Measurements from ENCODE around the gene SLC36A4.
A peak's percentile ranks its signal among the peaks of the same experiment; 100 is the strongest.
"Not testable (repeated sequence)": the region's sequence is repeated elsewhere in the genome, so short reads cannot be mapped to it uniquely, and the experiment has no call there.

SLC36A4 gene

GRCh38 chr11:93197380-93198214 is at the start of gene SLC36A4:
TSS of gene SLC36A4 (minus strand) at chr11:93197991. CDS start at chr11:93197832, 159 bp downstream.
- peak; percentile 86 to 88 for DNase-seq (ENCODE audit: low read depth in 2 of 2)

GRCh38 chr11:93246790-93247189 is 49.0 kb upstream of the SLC36A4 start:
- DNase-seq (ENCODE audit: low read depth in 2 of 2): not testable (repeated sequence)

- DNase-seq (ENCODE audit: low read depth in 2 of 2): no peak
Measured at GRCh38 chr11:93244018-93244417, 46.2 kb upstream of the SLC36A4 start.

- DNase-seq (ENCODE audit: low read depth in 2 of 2): no peak
Measured at GRCh38 chr11:93239966-93240365, 42.2 kb upstream of the SLC36A4 start.

- no peak for DNase-seq (ENCODE audit: low read depth in 2 of 2)
Measured at GRCh38 chr11:93238956-93239355, 41.2 kb upstream of the SLC36A4 start.

GRCh38 chr11:93236741-93237675 is 39.2 kb upstream of the SLC36A4 start:
- DNase-seq (ENCODE audit: low read depth in 2 of 2): peak in 1 of 2 experiments; percentile 7

- peak; percentile 40 to 42 for DNase-seq (ENCODE audit: low read depth in 2 of 2)
Measured at GRCh38 chr11:93234602-93235207, 36.9 kb upstream of the SLC36A4 start.

- no peak for DNase-seq (ENCODE audit: low read depth in 2 of 2)
Measured at GRCh38 chr11:93229876-93230275, 32.1 kb upstream of the SLC36A4 start.

- DNase-seq (ENCODE audit: low read depth in 2 of 2): no peak
Measured at GRCh38 chr11:93225662-93226061, 27.9 kb upstream of the SLC36A4 start.

- no peak for DNase-seq (ENCODE audit: low read depth in 2 of 2)
Measured at GRCh38 chr11:93221539-93221938, 23.7 kb upstream of the SLC36A4 start.

GRCh38 chr11:93220078-93220477 is 22.3 kb upstream of the SLC36A4 start:
- DNase-seq (ENCODE audit: low read depth in 2 of 2): no peak

- no peak for DNase-seq (ENCODE audit: low read depth in 2 of 2)
Measured at GRCh38 chr11:93219440-93219839, 21.6 kb upstream of the SLC36A4 start.

- DNase-seq (ENCODE audit: low read depth in 2 of 2): no peak
Measured at GRCh38 chr11:93216511-93217101, 18.8 kb upstream of the SLC36A4 start.

- no peak for DNase-seq (ENCODE audit: low read depth in 2 of 2)
Measured at GRCh38 chr11:93213622-93214021, 15.8 kb upstream of the SLC36A4 start.

GRCh38 chr11:93212094-93212493 is 14.3 kb upstream of the SLC36A4 start:
- no peak for DNase-seq (ENCODE audit: low read depth in 2 of 2)

- DNase-seq (ENCODE audit: low read depth in 2 of 2): no peak
Measured at GRCh38 chr11:93209466-93209865, 11.7 kb upstream of the SLC36A4 start.

GRCh38 chr11:93208663-93209270 is 11.0 kb upstream of the SLC36A4 start:
- DNase-seq (ENCODE audit: low read depth in 2 of 2): no peak

- no peak for DNase-seq (ENCODE audit: low read depth in 2 of 2)
Measured at GRCh38 chr11:93199616-93200015, 1.8 kb upstream of the SLC36A4 start.

GRCh38 chr11:93198215-93198845 is 539 bp upstream of the SLC36A4 start:
- peak; percentile 4 to 7 for DNase-seq (ENCODE audit: low read depth in 2 of 2)

GRCh38 chr11:93196816-93197379 is 893 bp downstream of the SLC36A4 start:
- peak in 1 of 2 experiments; percentile 0 for DNase-seq (ENCODE audit: low read depth in 2 of 2)
